Myocyte (in vitro differentiated cells): Measurements from ENCODE around the gene RNU4-1. TPM values are rescaled to one million over a fixed set of nuclear protein-coding genes. Genes with fewer than 3 reads are reported as not detected.
"Not testable (repeated sequence)": the region's sequence is repeated elsewhere in the genome, so short reads cannot be mapped to it uniquely, and the experiment has no call there.

Source experiments
- DNase-seq: peaks from one replicate; pipeline ENCODE4 v3.0.0-alpha.2; 2012; ENCODE audit warnings: low read depth
- total RNA-seq: library from RNA; depleted of rRNA; stranded (reverse); fragments of >200 nt; gene quantifications from 2 replicates; pipeline ENCODE4 v1.2.3, GENCODE V29; 2014

Gene RNU4-1
- total RNA-seq, 1 donor from 2014 or later: not detected

DNA sequence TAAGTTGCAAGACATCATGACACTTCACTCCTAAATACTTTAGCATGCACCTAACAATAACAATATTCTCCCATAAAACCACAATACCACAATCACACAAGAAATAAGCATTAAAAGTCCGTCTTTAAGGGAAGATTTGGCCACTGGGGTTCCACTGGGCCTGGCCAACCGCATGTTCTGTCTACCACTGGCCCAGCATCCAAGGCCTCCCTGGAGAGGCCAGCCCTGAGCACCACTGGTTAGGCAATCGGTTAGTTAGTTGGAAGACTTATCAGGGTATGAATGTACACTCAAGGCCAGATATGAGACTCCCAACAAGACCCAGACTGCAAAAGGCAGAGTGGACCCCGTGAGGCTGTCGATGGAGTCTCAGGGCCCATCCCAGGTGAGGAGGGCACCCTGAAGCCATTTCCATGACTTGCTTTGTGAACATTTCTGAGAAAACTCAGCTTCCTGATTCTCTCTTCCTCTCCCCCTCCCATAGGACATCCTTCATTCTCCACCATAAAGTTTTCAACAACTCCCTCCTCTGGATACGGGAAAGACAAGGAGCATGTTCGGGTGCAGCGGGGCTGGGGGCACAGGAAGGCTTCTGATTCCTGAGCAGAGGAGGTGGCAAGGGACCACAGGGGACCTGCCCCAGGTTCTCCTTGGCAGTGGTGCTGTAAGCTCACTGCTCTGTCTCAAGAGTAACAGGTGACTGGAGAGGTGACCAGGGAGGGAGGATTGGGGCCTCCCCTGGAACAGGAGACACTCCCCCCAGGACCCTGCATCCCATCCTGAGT lies 33.4 kb downstream of the RNU4-1 start:
- DNase-seq: no peak

- no peak for DNase-seq
Observed at GRCh38 chr12:120258323-120258896, 34.6 kb downstream of the RNU4-1 start.

DNA sequence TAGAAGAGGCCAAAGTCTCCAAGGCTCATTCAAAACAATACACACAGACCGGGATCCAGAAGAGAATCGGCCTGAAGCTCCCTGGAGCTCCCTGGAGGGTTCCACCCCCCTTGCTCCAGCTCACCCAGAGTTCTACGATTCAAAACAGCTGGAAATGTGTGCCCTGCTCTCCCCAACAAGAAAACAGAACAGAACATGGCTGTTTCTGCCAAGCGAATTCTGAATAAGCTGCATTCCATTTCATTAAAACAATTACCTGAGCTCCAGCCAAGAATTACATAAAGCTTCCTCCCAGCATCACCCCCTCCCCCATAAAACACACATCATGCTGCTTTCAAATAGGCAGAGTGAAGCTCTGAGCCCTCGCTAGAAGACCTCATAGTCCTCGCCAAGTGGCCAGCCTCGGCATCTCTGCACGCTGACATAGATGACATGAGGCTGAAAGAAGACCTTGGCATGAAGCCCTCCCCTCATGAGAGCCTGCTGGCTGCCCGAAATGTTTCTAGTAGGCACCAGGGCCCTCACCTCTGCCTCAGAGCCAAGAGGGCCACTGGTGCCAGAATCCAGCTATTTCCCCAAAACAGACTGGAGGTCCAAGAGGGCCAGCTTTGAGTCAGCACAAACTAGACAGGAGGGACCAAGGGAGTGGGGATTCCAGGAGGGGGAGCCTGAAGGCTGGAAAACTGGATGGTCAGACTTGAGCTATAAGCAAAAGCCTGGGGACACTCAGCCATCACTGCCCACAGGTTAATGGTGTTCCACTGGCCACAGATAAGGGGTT lies 35.8 kb downstream of the RNU4-1 start:
- DNase-seq: peak; percentile 78

GRCh38 chr12:120254809-120255208 lies 38.2 kb downstream of the RNU4-1 start:
- DNase-seq: no peak

DNA sequence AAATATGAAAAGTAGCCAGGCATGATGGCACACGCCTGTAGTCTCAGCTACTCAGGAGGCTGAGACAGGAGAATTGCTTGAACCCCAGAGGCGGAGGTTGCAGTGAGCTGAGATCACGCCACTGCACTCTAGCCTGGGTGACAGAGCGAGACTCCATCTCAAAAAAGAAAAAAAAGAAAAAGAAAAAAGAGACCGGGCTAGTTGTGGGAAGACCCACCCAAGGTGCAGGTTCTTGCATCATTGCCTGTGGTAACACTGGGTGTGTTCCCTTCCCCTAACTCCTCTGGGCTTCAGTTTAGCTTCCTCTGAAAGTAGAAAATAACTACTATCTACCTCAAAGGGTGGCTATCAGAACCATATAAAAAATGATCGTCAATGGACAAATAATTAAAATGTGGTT lies 39.7 kb downstream of the RNU4-1 start:
- DNase-seq: not testable (repeated sequence)

- DNase-seq: no peak
Observed at GRCh38 chr12:120252071-120252906, 40.7 kb downstream of the RNU4-1 start.

DNA sequence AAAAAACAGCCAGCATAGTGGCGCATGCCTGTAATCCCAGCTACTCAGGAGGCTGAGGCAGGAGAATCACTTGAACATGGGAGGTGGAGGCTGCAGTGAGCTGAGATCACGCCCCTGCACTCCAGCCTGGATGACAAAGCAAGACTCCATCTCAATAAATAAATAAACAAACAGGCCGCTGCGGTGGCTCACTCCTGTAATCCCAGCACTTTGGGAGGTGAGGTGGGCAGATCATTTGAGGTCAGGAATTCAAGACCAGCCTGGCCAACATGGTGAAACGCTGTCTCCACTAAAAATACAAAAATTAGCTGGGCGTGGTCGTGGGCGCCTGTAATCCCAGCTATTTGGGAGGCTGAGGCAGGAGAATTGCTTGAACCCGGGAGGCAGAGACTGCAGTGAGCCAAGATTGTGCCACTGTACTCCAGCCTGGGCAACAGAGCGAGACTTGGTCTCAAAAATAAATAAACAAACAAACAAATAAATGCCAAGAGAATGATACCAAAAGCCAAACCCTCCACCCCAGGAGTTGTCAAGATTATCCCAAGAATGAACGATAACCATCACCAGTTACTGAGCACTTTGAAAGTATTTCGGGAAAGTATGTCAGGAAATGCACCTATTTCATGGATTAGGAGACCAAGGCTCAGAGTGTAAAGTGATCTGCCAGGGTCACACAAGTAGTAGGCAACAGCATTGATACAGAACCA lies 41.5 kb downstream of the RNU4-1 start:
- DNase-seq: not testable (repeated sequence)

DNA sequence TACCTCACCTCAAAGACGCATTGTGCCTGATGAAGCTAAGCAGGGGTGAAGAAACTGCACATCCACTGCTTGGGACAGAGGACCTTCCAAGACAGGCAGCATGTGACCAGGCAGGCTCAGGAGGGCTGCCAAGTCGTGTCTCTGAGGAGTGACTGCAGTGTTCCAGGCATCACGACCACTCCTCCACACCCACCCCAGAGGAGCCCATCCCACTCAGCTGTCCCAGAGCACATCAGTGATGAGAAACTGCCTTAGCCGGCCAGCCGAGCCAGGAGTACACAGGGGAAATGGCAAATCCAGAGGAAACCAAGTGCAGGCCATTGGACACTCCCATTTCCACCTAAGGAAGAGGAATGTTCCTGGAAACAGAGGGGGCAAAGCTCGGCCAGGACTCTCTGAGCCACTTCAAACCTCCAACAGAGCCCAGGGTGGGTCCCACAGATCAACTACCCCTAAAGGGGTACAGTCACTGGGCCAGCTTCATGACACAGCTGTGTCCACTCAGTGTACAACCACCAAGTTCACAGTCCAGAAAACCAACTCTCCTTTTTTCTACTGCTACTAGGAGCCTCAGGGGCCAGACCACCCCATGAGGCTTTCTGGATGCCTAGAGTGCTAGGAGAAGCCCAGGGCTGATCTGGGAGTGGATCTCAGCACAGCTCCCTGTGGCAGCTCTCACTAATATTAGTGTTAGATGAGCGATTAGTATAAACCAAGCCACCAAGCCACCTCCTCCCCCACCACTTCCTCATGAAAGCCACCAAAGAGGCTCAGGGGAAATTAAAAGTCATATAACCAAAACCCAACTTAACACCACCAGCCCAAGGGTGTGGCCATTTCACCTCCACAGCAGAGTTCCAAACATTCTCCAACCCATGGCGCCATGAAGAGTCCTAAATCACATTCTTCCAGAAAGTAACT lies 42.9 kb downstream of the RNU4-1 start:
- peak; percentile 66 for DNase-seq

DNA sequence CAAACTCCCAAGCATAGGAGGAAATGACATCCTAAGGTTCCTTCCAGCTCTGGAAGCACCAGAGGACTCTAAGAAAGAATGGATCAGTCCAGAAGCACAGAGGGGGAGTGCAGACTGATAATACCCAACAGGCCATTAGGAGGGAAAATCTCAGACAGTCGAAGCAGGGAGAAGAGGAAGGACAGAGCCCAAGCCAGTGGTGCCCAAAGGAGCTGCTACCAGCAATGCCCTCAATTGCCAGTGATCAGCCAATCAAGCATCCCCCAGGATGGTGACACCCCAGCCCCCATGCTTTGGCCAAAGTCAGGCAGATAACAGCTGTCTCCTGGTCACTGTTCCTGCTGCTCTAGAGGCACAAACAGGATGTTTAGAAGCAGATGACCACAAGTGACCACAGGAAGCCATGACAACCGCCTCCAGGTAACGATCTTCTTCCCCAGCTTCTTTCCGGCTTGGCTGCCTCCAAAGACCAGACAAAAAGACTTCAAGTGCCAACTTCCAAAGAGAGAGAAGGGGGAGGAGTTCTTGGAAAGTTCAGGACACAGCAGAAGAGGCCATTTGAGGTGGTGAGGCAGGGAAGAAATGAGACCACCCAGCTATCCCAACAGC lies 43.7 kb downstream of the RNU4-1 start:
- DNase-seq: peak; percentile 90

GRCh38 chr12:120247621-120248030 lies 45.4 kb downstream of the RNU4-1 start:
- DNase-seq: peak; percentile 66

DNA sequence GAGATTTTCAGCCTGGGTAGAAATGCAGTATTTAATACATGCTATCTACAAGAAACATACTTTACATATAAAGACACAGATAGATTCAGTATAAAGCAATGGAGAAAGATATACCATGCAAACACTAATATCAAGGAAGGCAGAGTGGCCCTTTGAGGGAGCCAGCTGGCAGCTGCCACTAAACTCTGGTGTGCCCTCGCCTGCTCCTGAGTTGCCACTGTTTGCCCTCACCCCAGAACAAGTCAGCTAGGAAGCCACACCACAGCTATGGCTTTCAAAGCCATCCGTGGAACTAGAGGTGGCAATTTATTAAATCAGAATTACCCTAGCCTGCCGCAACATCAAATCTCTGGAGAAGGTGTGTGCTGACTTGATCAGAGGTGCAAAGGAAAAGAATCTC lies 45.9 kb downstream of the RNU4-1 start:
- DNase-seq: peak; percentile 74

GRCh38 chr12:120246705-120247104 lies 46.3 kb downstream of the RNU4-1 start:
- DNase-seq: not testable (repeated sequence)

Other genes with a start within 250 kb of the RNU4-1 start
- gene RAB35, start 176.5 kb downstream of the RNU4-1 start, total RNA-seq: 18.9 and 20.8 TPM in 2 replicates
- 59.2 and 61.9 TPM in 2 replicates for gene GCN1, start 98.5 kb downstream of the RNU4-1 start, total RNA-seq
- gene RPLP0, start 92.1 kb downstream of the RNU4-1 start, total RNA-seq: 2,822 and 3,245 TPM in 2 replicates
- 98.8 and 128 TPM in 2 replicates for gene PXN, start 27.5 kb downstream of the RNU4-1 start, total RNA-seq
- gene RNU4-2, start 1.3 kb downstream of the RNU4-1 start, total RNA-seq: not detected in 2 replicates
- 4.5 and 5.6 TPM in 2 replicates for gene SIRT4, start 9.1 kb upstream of the RNU4-1 start, total RNA-seq
- gene PLA2G1B, start 34.5 kb upstream of the RNU4-1 start, total RNA-seq: not detected in 2 replicates
- gene MSI1, start 75.9 kb upstream of the RNU4-1 start, total RNA-seq: 0.35 TPM in 1 of 2 replicates, not detected in the other
- gene COX6A1, start 144.9 kb upstream of the RNU4-1 start, total RNA-seq: 281 and 325 TPM in 2 replicates
- gene TRIAP1, start 153.1 kb upstream of the RNU4-1 start, total RNA-seq: 57.0 and 61.0 TPM in 2 replicates
- gene GATC, start 153.2 kb upstream of the RNU4-1 start, total RNA-seq: 12.3 and 13.8 TPM in 2 replicates
- 56.6 and 61.6 TPM in 2 replicates for gene SRSF9, start 176.5 kb upstream of the RNU4-1 start, total RNA-seq
- gene DYNLL1, start 202.9 kb upstream of the RNU4-1 start, total RNA-seq: 329 and 397 TPM in 2 replicates
- gene COQ5, start 235.9 kb upstream of the RNU4-1 start, total RNA-seq: 28.6 and 30.5 TPM in 2 replicates
- 89.2 and 109 TPM in 2 replicates for gene RNF10, start 241.1 kb upstream of the RNU4-1 start, total RNA-seq